ENCODE results near the gene ELMO3. TPM values are rescaled to one million over a fixed set of nuclear protein-coding genes. Genes with fewer than 3 reads are reported as not detected.
A peak's percentile ranks its signal among the peaks of the same experiment; 100 is the strongest.

ELMO3 gene
- total and polyA plus RNA-seq, 2 of the 13 experiments (the other 11 are each of a cell fraction or from before 2014, with no cell fraction given), result 2.6 to 4.0 TPM

GRCh38 chr16:67247192-67248072, 48.5 kb downstream of the ELMO3 start, which contains the start of gene FHOD1 (continued):
- peak; percentile 89; the same call in 1 of the 2 replicates for TF ChIP-seq NRL (CRISPR knock-in tag; IDR thresholded peaks at IDR 0.05; ENCODE audit: borderline replicate concordance)
- TF ChIP-seq SALL2 (CRISPR knock-in tag; IDR thresholded peaks at IDR 0.05), result 0 out of 2 replicates have a peak, but pooled peaks have one; percentile 25
- 0 out of 2 replicates have a peak, but pooled peaks have one; percentile 45 for TF ChIP-seq ATF6 (CRISPR knock-in tag; conservative IDR thresholded peaks at IDR 0.05)
- TF ChIP-seq ZBTB34 (CRISPR knock-in tag; IDR thresholded peaks at IDR 0.05), result peak; percentile 58; the same call in 1 of the 2 replicates
- 0 out of 2 replicates have a peak, but pooled peaks have one; percentile 30 for TF ChIP-seq RXRB (CRISPR knock-in tag; IDR thresholded peaks at IDR 0.05; ENCODE audit: borderline replicate concordance)
- TF ChIP-seq ZNF142 (CRISPR knock-in tag; IDR thresholded peaks at IDR 0.05), result peak; percentile 95
- TF ChIP-seq ASH2L (IDR thresholded peaks at IDR 0.05; ENCODE audit: insufficient read length, low read depth, low read length), result peak; percentile 52
- TF ChIP-seq GATAD1 (CRISPR knock-in tag; IDR thresholded peaks at IDR 0.05), result peak; percentile 78
- TF ChIP-seq ZNF597 (CRISPR knock-in tag; IDR thresholded peaks at IDR 0.05), result no peak
- TF ChIP-seq NCOA1 (CRISPR knock-in tag; IDR thresholded peaks at IDR 0.05), result no peak
- TF ChIP-seq HDAC2 (CRISPR knock-in tag; IDR thresholded peaks at IDR 0.05), result 0 out of 2 replicates have a peak, but pooled peaks have one; percentile 53
- TF ChIP-seq ZNF280D (CRISPR knock-in tag; IDR thresholded peaks at IDR 0.05), result 0 out of 2 replicates have a peak, but pooled peaks have one; percentile 34
- TF ChIP-seq ZNF563 (CRISPR knock-in tag; IDR thresholded peaks at IDR 0.05), result peak; percentile 81; the same call in 1 of the 2 replicates

Data from HepG2 (cell line).